IMR-90 (cell line): ENCODE measurements around the gene RMI2. TPM values are rescaled to one million over a fixed set of nuclear protein-coding genes. Genes with fewer than 3 reads are reported as not detected.

Source experiments
- ATAC-seq: fragments of 200-7000 bp; cut with Tn5 transposase; 2 replicates; pipeline ENCODE4 v1.9.1; 2020; ENCODE audit warnings: low read depth, mild to moderate bottlenecking, moderate library complexity
- BruUV-seq: library from RNA; stranded (reverse); fragments of 400-500 nt; replicated peaks from 2 replicates; lab custom pipeline; 2021; lab: Mats Ljungman, UMichigan
- CTCF ChIA-PET: fragments of 300-600 bp; formaldehyde crosslinking; extraction: SDS; loops from one replicate; lab custom pipeline; 2021; ENCODE audit warnings: antibody characterized with exemption; lab: Yijun Ruan, JAX
- POLR2A ChIA-PET: fragments of 300-600 bp; sonication (Branson Sonifier 250); formaldehyde crosslinking; loops from one replicate; lab custom pipeline; 2022; ENCODE audit warnings: antibody characterized with exemption; ENCODE audit not compliant: unreplicated experiment; lab: Charles Lee
- DNase-seq: peaks from one replicate; pipeline ENCODE4 v3.0.0; 2013
- H2AFZ ChIP-seq: replicated peaks from 2 replicates; pipeline ENCODE3; 2013; ENCODE audit warnings: low read length, mild to moderate bottlenecking; ENCODE audit not compliant: poor library complexity
- H2AK5ac ChIP-seq: 2 replicates; pipeline ENCODE4 v1.6.1; 2013; ENCODE audit warnings: low read depth, low read length, inconsistent platforms
- H2AK9ac ChIP-seq: replicated peaks from 2 replicates; pipeline ENCODE3; 2013; ENCODE audit warnings: mild to moderate bottlenecking, low read depth, low read length, moderate library complexity; ENCODE audit not compliant: poor library complexity
- H2BK120ac ChIP-seq: 2 replicates; pipeline ENCODE4 v1.6.1; 2013; ENCODE audit warnings: low read depth, low read length, inconsistent platforms
- H2BK15ac ChIP-seq: 3 replicates; pipeline ENCODE4 v1.6.1; 2013; ENCODE audit warnings: low read depth, low read length, inconsistent platforms
- H2BK20ac ChIP-seq: 2 replicates; pipeline ENCODE4 v1.6.1; 2013; ENCODE audit warnings: low read depth, mild to moderate bottlenecking, inconsistent platforms, low read length, moderate library complexity
- H2BK5ac ChIP-seq: 2 replicates; pipeline ENCODE4 v1.6.1; 2013; ENCODE audit warnings: mild to moderate bottlenecking, low read depth, low read length, inconsistent platforms; ENCODE audit not compliant: poor library complexity, severe bottlenecking
- H3K14ac ChIP-seq: replicated peaks from 2 replicates; pipeline ENCODE4 v1.6.1; 2013; ENCODE audit warnings: low read depth, low read length, inconsistent platforms
- H3K18ac ChIP-seq: 2 replicates; pipeline ENCODE4 v1.6.1; 2013; ENCODE audit warnings: low read depth, low read length, control low read depth
- H3K23ac ChIP-seq: 2 replicates; pipeline ENCODE4 v1.6.1; 2013; ENCODE audit warnings: low read depth, low read length, inconsistent platforms
- H3K27ac ChIP-seq: 2 replicates; pipeline ENCODE4 v1.5.1; 2013; ENCODE audit warnings: mild to moderate bottlenecking, control low read depth, low read length; ENCODE audit not compliant: insufficient read depth
- H3K27me3 ChIP-seq: 2 replicates; pipeline ENCODE4 v1.6.1; 2013; ENCODE audit warnings: low read length; ENCODE audit not compliant: control insufficient read depth, insufficient read depth
- H3K36me3 ChIP-seq: 2 replicates; pipeline ENCODE4 v1.6.1; 2013; ENCODE audit warnings: low read length, mixed read lengths; ENCODE audit not compliant: control insufficient read depth, insufficient read depth
- H3K4ac ChIP-seq: 2 replicates; pipeline ENCODE4 v1.6.1; 2013; ENCODE audit warnings: low read depth, low read length, inconsistent platforms
- H3K4me1 ChIP-seq: 2 replicates; pipeline ENCODE4 v1.6.1; 2013; ENCODE audit warnings: low read length, mixed read lengths; ENCODE audit not compliant: control insufficient read depth, insufficient read depth
- H3K4me2 ChIP-seq: 2 replicates; pipeline ENCODE4 v1.6.1; 2013; ENCODE audit warnings: low read depth, mild to moderate bottlenecking, control low read depth, low read length, moderate library complexity
- H3K4me3 ChIP-seq: 2 replicates; pipeline ENCODE4 v1.5.1; 2013; ENCODE audit warnings: low read depth, mild to moderate bottlenecking, control low read depth, low read length, moderate library complexity; ENCODE audit not compliant: insufficient read depth
- H3K56ac ChIP-seq: 2 replicates; pipeline ENCODE4 v1.6.1; 2013; ENCODE audit warnings: low read length, inconsistent platforms; ENCODE audit not compliant: insufficient read depth; ENCODE audit errors: extremely low read depth
- H3K79me1 ChIP-seq, 2 experiments: 2 replicates each; pipeline ENCODE4 v1.6.1; 2013; ENCODE audit warnings: low read length in 2 of 2, inconsistent platforms in 1 of 2, low read depth in 1 of 2
- H3K9ac ChIP-seq: 2 replicates; pipeline ENCODE4 v1.6.1; 2013; ENCODE audit warnings: low read depth, low read length, control low read depth
- H3K9me1 ChIP-seq: 2 replicates; pipeline ENCODE4 v1.6.1; 2013; ENCODE audit warnings: low read length, inconsistent platforms; ENCODE audit not compliant: insufficient read depth
- H3K9me3 ChIP-seq: 2 replicates; pipeline ENCODE4 v1.6.1; 2013; ENCODE audit warnings: low read length; ENCODE audit not compliant: control insufficient read depth, insufficient read depth
- H4K20me1 ChIP-seq: 2 replicates; pipeline ENCODE4 v1.6.1; 2013; ENCODE audit warnings: low read length, inconsistent platforms; ENCODE audit not compliant: insufficient read depth
- H4K5ac ChIP-seq: 2 replicates; pipeline ENCODE4 v1.6.1; 2013; ENCODE audit warnings: mild to moderate bottlenecking, low read depth, low read length, control low read depth
- H4K8ac ChIP-seq, 2 experiments: 2 replicates each; pipeline ENCODE4 v1.6.1; 2013; ENCODE audit warnings: low read depth in 2 of 2, low read length in 2 of 2, control low read depth in 1 of 2, inconsistent platforms in 1 of 2
- H4K91ac ChIP-seq: 2 replicates; pipeline ENCODE4 v1.6.1; 2013; ENCODE audit warnings: low read depth, low read length, inconsistent platforms; ENCODE audit not compliant: insufficient read depth
- BHLHE40 ChIP-seq: fragments of 150-350 bp; IDR thresholded peaks from 2 replicates; pipeline ENCODE4 v1.6.1; 2016; ENCODE audit warnings: mild to moderate bottlenecking, low read depth, low read length
- CEBPB ChIP-seq: IDR thresholded peaks from 2 replicates; pipeline ENCODE4 v1.6.1; 2012; ENCODE audit warnings: low read depth, low read length, improper control_type of control experiment
- CHD1 ChIP-seq: IDR thresholded peaks from 2 replicates; pipeline ENCODE4 v1.6.1; 2012; ENCODE audit warnings: low read depth, low read length, improper control_type of control experiment
- CTCF ChIP-seq: conservative IDR thresholded peaks from 2 replicates; pipeline ENCODE4 v1.5.1; 2012; ENCODE audit warnings: mild to moderate bottlenecking, low read depth, low read length, improper control_type of control experiment
- FOS ChIP-seq: fragments of 150-350 bp; IDR thresholded peaks from 2 replicates; pipeline ENCODE4 v1.6.1; 2016; ENCODE audit warnings: low read depth, low read length
- MAFK ChIP-seq: IDR thresholded peaks from 2 replicates; pipeline ENCODE4 v1.6.1; 2012; ENCODE audit warnings: low read depth, low read length, improper control_type of control experiment
- MAZ ChIP-seq: IDR thresholded peaks from 2 replicates; pipeline ENCODE4 v1.6.1; 2012; ENCODE audit warnings: low read depth, mild to moderate bottlenecking, low read length, improper control_type of control experiment, moderate library complexity, borderline replicate concordance
- MXI1 ChIP-seq: IDR thresholded peaks from 2 replicates; pipeline ENCODE4 v1.6.1; 2012; ENCODE audit warnings: low read depth, mild to moderate bottlenecking, low read length, moderate library complexity, borderline replicate concordance
- NFE2L2 ChIP-seq: fragments of 150-350 bp; IDR thresholded peaks from 2 replicates; pipeline ENCODE4 v1.6.1; 2016; ENCODE audit warnings: low read depth, mild to moderate bottlenecking, low read length
- POLR2A ChIP-seq: IDR thresholded peaks from 2 replicates; pipeline ENCODE4 v1.6.1; 2012; ENCODE audit warnings: mild to moderate bottlenecking, low read depth, low read length
- RAD21 ChIP-seq: IDR thresholded peaks from 2 replicates; pipeline ENCODE4 v1.6.1; 2012; ENCODE audit warnings: low read length, improper control_type of control experiment
- RCOR1 ChIP-seq: IDR thresholded peaks from 2 replicates; pipeline ENCODE4 v1.6.1; 2012; ENCODE audit warnings: mild to moderate bottlenecking, low read length, improper control_type of control experiment; ENCODE audit not compliant: insufficient replicate concordance
- RFX5 ChIP-seq: IDR thresholded peaks from 2 replicates; pipeline ENCODE4 v1.8.0; 2012; ENCODE audit warnings: low read depth, mild to moderate bottlenecking, low read length, moderate library complexity
- SMC3 ChIP-seq: fragments of 150-350 bp; IDR thresholded peaks from 2 replicates; pipeline ENCODE4 v1.6.1; 2016; ENCODE audit warnings: low read depth, mild to moderate bottlenecking, antibody characterized with exemption, low read length, moderate library complexity
- USF2 ChIP-seq: fragments of 150-350 bp; IDR thresholded peaks from 2 replicates; pipeline ENCODE4 v1.6.1; 2017; ENCODE audit warnings: mild to moderate bottlenecking, antibody characterized with exemption, low read length, low read depth
- WGBS, 2 experiments: methylation state at CpG; one replicate each; pipeline versions ENCODE4 v1.1.5 to v1.1.7; 2013; ENCODE audit warnings: missing lambda C conversion rate in 2 of 2; ENCODE audit not compliant: insufficient read length in 1 of 2; ENCODE audit errors: extremely low coverage in 2 of 2; 5-methylcytosine and 5-hydroxymethylcytosine counted together
- dilution Hi-C: fragments of 300-500 bp; cut with HindIII; formaldehyde crosslinking; loops from one replicate; pipeline ENCODE4 v1.14.3; 2018; ENCODE audit warnings: low sequenced_read_pairs; ENCODE audit not compliant: unreplicated experiment
- in situ Hi-C: fragments of 300-500 bp; cut with MboI; formaldehyde crosslinking; loops from 3 replicates; pipeline ENCODE4 v1.14.3; 2019; ENCODE audit warnings: low sequenced_read_pairs, inconsistent platforms, mixed read lengths
- intact Hi-C: fragments of 100-400 bp; cut with micrococcal nuclease; formaldehyde crosslinking; loops from 2 replicates; pipeline ENCODE4 v1.10.0; 2022
- polyA plus RNA-seq, 3 experiments: library from polyadenylated mRNA; depleted of rRNA; stranded (reverse); fragments of >200 nt; gene quantifications; 2 replicates each; pipeline ENCODE4 v1.2.3, GENCODE V29; 2012; ENCODE audit warnings: low replicate concordance in 1 of 3
- total RNA-seq: library from RNA; depleted of rRNA; stranded (reverse); fragments of >200 nt; gene quantifications from 2 replicates; pipeline ENCODE4 v1.2.3, GENCODE V29; 2012
- TF ChIP-seq, protein P1 (sequence below): fragments of 150-350 bp; IDR thresholded peaks from 2 replicates; pipeline ENCODE4 v1.6.1; 2016; ENCODE audit warnings: low read depth, mild to moderate bottlenecking, low read length, moderate library complexity, borderline replicate concordance

Gene RMI2
- total and polyA plus RNA-seq, 2 of the 4 experiments (the other 2 are of a cell fraction), result 3.2 to 5.6 TPM

DNA sequence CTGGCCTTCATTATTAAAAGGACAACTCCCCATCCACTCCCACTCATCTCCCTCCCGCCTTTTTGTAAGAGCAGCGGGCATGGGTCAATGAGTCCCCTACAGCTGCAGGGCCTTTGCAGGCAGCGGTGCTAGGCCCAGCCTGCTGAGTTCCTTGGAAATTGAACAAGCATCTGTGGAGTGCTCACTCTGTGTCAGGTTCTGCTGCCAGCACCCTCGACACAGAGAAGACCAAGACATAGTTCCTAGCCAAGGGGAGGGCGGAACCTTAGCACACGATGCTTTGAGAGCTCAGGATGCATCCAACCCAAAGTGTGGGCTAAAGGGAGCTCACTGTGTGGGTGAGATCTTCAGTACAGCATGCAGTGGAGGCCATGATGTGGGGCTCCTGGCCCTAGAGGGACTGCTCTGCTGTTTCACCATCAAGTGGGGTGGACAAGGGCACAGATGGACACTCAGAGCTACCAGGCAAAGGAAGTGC is 27.6 kb downstream of the RMI2 start:
- no peaks in the 10 kb centered on the region for H3K79me1 ChIP-seq
- DNase-seq (no peak), ATAC-seq (no peak)
- no peak overlapping the region for H3K23ac ChIP-seq
- no peaks in the 10 kb centered on the region for H3K36me3 ChIP-seq
- no peak overlapping the region for H4K8ac ChIP-seq
- H3K9ac ChIP-seq, result no peak overlapping the region
- H4K91ac ChIP-seq, result no peak overlapping the region
- no peak overlapping the region for H2AFZ ChIP-seq
- H3K27me3 ChIP-seq, result no peaks in the 10 kb centered on the region
- no peak overlapping the region for H3K4me2 ChIP-seq
- no peak overlapping the region for H2AK9ac ChIP-seq
- H3K14ac ChIP-seq, result no peak overlapping the region
- H3K27ac ChIP-seq, result no peak overlapping the region
- H3K56ac ChIP-seq, result no peak overlapping the region
- CTCF ChIA-PET, result interaction anchor here (1.2 to 1.6 kb wide), 2 partner anchors 9 to 117 kb away, joined by 3 to 5 read pairs; partner anchors contain the start of gene SOCS1
- H3K4ac ChIP-seq, result no peak overlapping the region
- no peak overlapping the region for H2BK120ac ChIP-seq
- no peak overlapping the region for H3K4me3 ChIP-seq
- 0 out of 2 replicates have a peak overlapping the region, but pooled peaks have one; percentile 17 for H4K5ac ChIP-seq
- no peak overlapping the region for H2BK15ac ChIP-seq
- peak overlapping the region; percentile 1; the same call in 1 of the 2 replicates for H2AK5ac ChIP-seq
- BruUV-seq, result no TSS peak
- dilution Hi-C loops, result no loop called here
- H3K4me1 ChIP-seq, result peaks cover 6% of the 10 kb centered on the region
- no CpG with 5 or more reads among the region's 6 CpGs for WGBS, 2 experiments
- no peak overlapping the region for H2BK20ac ChIP-seq
- intact Hi-C loops, result no loop called here
- no peaks in the 10 kb centered on the region for H3K9me1 ChIP-seq
- in situ Hi-C loops, result no loop called here
- no peaks in the 10 kb centered on the region for H3K9me3 ChIP-seq
- no peak for TF ChIP-seq CTCF
- TF ChIP-seq BHLHE40, result no peak
- TF ChIP-seq, protein P1, sequence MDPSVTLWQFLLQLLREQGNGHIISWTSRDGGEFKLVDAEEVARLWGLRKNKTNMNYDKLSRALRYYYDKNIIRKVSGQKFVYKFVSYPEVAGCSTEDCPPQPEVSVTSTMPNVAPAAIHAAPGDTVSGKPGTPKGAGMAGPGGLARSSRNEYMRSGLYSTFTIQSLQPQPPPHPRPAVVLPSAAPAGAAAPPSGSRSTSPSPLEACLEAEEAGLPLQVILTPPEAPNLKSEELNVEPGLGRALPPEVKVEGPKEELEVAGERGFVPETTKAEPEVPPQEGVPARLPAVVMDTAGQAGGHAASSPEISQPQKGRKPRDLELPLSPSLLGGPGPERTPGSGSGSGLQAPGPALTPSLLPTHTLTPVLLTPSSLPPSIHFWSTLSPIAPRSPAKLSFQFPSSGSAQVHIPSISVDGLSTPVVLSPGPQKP, result no peak
- TF ChIP-seq MXI1, result no peak
- TF ChIP-seq CEBPB, result no peak
- no peak for TF ChIP-seq RAD21
- no peak for TF ChIP-seq RFX5
- TF ChIP-seq USF2, result no peak
- no peak for TF ChIP-seq SMC3
- no peak for TF ChIP-seq RCOR1
- TF ChIP-seq CHD1, result no peak
- no peak for TF ChIP-seq POLR2A
- TF ChIP-seq FOS, result no peak
- no peak for TF ChIP-seq MAFK
- no peak for TF ChIP-seq MAZ
- no peak for TF ChIP-seq NFE2L2
- no peaks in the 10 kb centered on the region for H4K20me1 ChIP-seq
- H3K18ac ChIP-seq, result no peak overlapping the region
- POLR2A ChIA-PET, result no interaction called here
- no peak overlapping the region for H2BK5ac ChIP-seq
